ENCODE data around the gene THBS3.
A peak's percentile ranks its signal among the peaks of the same experiment; 100 is the strongest.

THBS3 gene

GRCh38 chr1:155195201-155196102, 12.2 kb downstream of the THBS3 start:
- TF ChIP-seq EP300 (IDR thresholded peaks at IDR 0.05; ENCODE audit: borderline replicate concordance) (no peak), REST (IDR thresholded peaks at IDR 0.05; ENCODE audit: low read depth) (no peak), TAF1 (IDR thresholded peaks at IDR 0.05; ENCODE audit: low read depth) (no peak), CREB1 (IDR thresholded peaks at IDR 0.05; ENCODE audit: low read depth) (no peak)

GRCh38 chr1:155193275-155193990, 14.3 kb downstream of the THBS3 start:
- TF ChIP-seq TCF12 (IDR thresholded peaks at IDR 0.05; ENCODE audit: low read depth): peak; percentile 48
- no peak; the same call in 1 of the 2 replicates for TF ChIP-seq YY1 (IDR thresholded peaks at IDR 0.05; ENCODE audit: low read depth)
- TF ChIP-seq ZBTB7A (IDR thresholded peaks at IDR 0.05; ENCODE audit: low read depth): peak; percentile 80
- no peak for TF ChIP-seq REST (IDR thresholded peaks at IDR 0.05; ENCODE audit: low read depth)
- TF ChIP-seq TEAD4 (IDR thresholded peaks at IDR 0.05): peak; percentile 44; the same call in 1 of the 2 replicates
- peak; percentile 31; the same call in 1 of the 2 replicates for TF ChIP-seq TAF1 (IDR thresholded peaks at IDR 0.05; ENCODE audit: low read depth)
- TF ChIP-seq EGR1 (IDR thresholded peaks at IDR 0.05): peak; percentile 60; the same call in 1 of the 2 replicates
- peak; percentile 62; the same call in 1 of the 2 replicates for TF ChIP-seq RAD21 (IDR thresholded peaks at IDR 0.05; ENCODE audit: low read depth)
- TF ChIP-seq FOXM1 (IDR thresholded peaks at IDR 0.05; ENCODE audit: borderline replicate concordance, low read depth): no peak
- TF ChIP-seq NFIC (IDR thresholded peaks at IDR 0.05): no peak

GRCh38 chr1:155192346-155193274, 15.1 kb downstream of the THBS3 start:
- TF ChIP-seq ZBTB7A (IDR thresholded peaks at IDR 0.05; ENCODE audit: low read depth): 0 out of 2 replicates have a peak, but pooled peaks have one; percentile 61
- no peak for TF ChIP-seq NFIC (IDR thresholded peaks at IDR 0.05)
- TF ChIP-seq RAD21 (IDR thresholded peaks at IDR 0.05; ENCODE audit: low read depth): no peak
- TF ChIP-seq EGR1 (IDR thresholded peaks at IDR 0.05): no peak
- TF ChIP-seq TAF1 (IDR thresholded peaks at IDR 0.05; ENCODE audit: low read depth): no peak

GRCh38 chr1:155191904-155192303, 15.8 kb downstream of the THBS3 start:
- TF ChIP-seq CEBPB (IDR thresholded peaks at IDR 0.05): no peak
- TF ChIP-seq CREB1 (IDR thresholded peaks at IDR 0.05; ENCODE audit: low read depth): no peak
- no peak for TF ChIP-seq TAF1 (IDR thresholded peaks at IDR 0.05; ENCODE audit: low read depth)

- TF ChIP-seq USF1 (IDR thresholded peaks at IDR 0.05) (no peak), CEBPB (IDR thresholded peaks at IDR 0.05) (no peak), TCF12 (IDR thresholded peaks at IDR 0.05; ENCODE audit: low read depth) (no peak), MAX (IDR thresholded peaks at IDR 0.05) (no peak), TEAD4 (IDR thresholded peaks at IDR 0.05) (no peak), FOXM1 (IDR thresholded peaks at IDR 0.05; ENCODE audit: borderline replicate concordance, low read depth) (no peak), YY1 (IDR thresholded peaks at IDR 0.05; ENCODE audit: low read depth) (no peak), EGR1 (IDR thresholded peaks at IDR 0.05) (no peak), NFIC (IDR thresholded peaks at IDR 0.05) (no peak), TAF1 (IDR thresholded peaks at IDR 0.05; ENCODE audit: low read depth) (no peak), REST (IDR thresholded peaks at IDR 0.05; ENCODE audit: low read depth) (no peak), RAD21 (IDR thresholded peaks at IDR 0.05; ENCODE audit: low read depth) (no peak), EP300 (IDR thresholded peaks at IDR 0.05; ENCODE audit: borderline replicate concordance) (no peak)
Observed at GRCh38 chr1:155188268-155188667, 19.4 kb downstream of the THBS3 start.
